ENCODE data around the gene CDH26.
A peak's percentile ranks its signal among the peaks of the same experiment; 100 is the strongest.

Gene CDH26

DNA sequence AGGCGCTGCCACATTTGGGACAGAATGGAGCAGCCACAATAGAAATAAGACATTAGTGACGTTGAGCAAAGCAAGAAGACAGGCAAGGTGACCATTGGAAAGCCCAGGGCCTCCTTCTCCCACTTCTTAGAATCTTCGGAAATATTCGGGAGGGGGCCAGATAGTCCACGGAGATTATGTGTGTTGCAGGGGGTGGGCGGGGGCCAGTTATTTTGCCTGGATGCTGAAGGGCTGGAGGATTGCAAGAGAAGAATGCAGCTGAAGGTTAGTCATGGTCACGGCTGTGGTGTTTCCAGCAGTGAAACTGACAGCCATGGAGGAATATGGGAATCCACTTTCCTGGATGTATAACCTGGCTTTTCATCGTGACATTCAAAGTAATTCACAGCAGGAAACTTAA is 88.6 kb downstream of the CDH26 start:
- Histone ChIP-seq H3K9me3 (ENCODE audit: severe bottlenecking) (no peaks in the 10 kb centered on the region), H3K27me3 (ENCODE audit: insufficient read depth, low read depth, severe bottlenecking) (no peaks in the 10 kb centered on the region), H3K4me3 (ENCODE audit: low read depth, low read length) (no peak overlapping the region), H3K36me3 (no peaks in the 10 kb centered on the region), H3K27ac (no peak overlapping the region)
- TF ChIP-seq CTCF (IDR thresholded peaks at IDR 0.05; ENCODE audit: low read depth, low read length): no peak
- no peak for DNase-seq

DNA sequence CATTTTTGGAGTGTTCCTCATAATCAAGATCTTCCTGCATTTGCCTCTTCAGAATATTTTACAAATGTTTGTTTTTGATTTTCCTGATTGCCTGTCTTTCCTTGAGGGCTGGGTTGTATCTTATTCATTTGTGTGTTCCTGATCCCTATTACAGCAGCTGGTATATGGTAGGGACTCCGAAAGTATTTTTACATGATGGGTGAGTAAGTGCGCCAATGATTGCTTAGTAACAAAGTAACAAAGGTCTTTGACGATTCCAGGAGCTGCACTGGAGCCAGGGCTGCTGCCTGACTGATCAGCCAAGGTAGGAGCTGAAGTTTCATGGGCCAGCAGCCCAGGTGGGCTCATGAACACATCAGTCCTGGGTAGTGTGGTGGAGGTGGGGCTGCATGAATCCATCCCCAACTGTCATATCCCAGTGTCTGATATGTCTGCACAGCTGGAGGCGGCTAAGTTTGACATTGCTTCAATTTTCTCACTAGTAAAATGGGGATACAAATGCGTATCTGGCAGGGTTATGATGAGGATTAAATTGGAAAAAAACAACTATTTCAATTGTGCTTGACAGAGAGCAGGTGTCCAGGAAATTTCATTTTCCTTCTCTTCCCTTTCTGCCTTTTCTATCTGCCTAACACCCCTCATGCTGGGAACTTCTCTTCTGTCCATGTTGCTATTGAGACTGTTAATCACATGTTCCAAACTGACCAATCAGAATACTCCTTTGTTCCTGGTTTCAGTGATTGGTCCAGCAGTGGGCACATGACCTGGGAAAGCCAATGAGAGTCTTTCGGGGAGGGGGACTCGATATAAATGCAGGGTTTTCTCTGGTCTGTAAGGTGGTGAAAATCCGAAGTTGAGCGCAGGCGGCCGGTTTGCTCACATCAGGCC is 90.7 kb downstream of the CDH26 start:
- TF ChIP-seq CTCF (IDR thresholded peaks at IDR 0.05; ENCODE audit: low read depth, low read length): no peak
- H3K36me3 ChIP-seq: no peaks in the 10 kb centered on the region
- H3K9me3 ChIP-seq (ENCODE audit: severe bottlenecking): no peaks in the 10 kb centered on the region
- no peak overlapping the region for H3K27ac ChIP-seq
- no peaks in the 10 kb centered on the region for H3K27me3 ChIP-seq (ENCODE audit: insufficient read depth, low read depth, severe bottlenecking)
- no peak overlapping the region for H3K4me3 ChIP-seq (ENCODE audit: low read depth, low read length)
- no peak for DNase-seq

- DNase-seq: no peak
- H3K36me3 ChIP-seq: no peaks in the 10 kb centered on the region
- H3K27ac ChIP-seq: no peak overlapping the region
- no peak overlapping the region for H3K4me3 ChIP-seq (ENCODE audit: low read depth, low read length)
- no peaks in the 10 kb centered on the region for H3K27me3 ChIP-seq (ENCODE audit: insufficient read depth, low read depth, severe bottlenecking)
- no peak for TF ChIP-seq CTCF (IDR thresholded peaks at IDR 0.05; ENCODE audit: low read depth, low read length)
- H3K9me3 ChIP-seq (ENCODE audit: severe bottlenecking): no peaks in the 10 kb centered on the region
Measured at GRCh38 chr20:60049601-60050000, 91.4 kb downstream of the CDH26 start.

GRCh38 chr20:60050193-60050947 is 92.1 kb downstream of the CDH26 start:
- H3K36me3 ChIP-seq: no peaks in the 10 kb centered on the region
- no peaks in the 10 kb centered on the region for H3K9me3 ChIP-seq (ENCODE audit: severe bottlenecking)
- H3K4me3 ChIP-seq (ENCODE audit: low read depth, low read length): no peak overlapping the region
- H3K27ac ChIP-seq: no peak overlapping the region
- peak; percentile 67 for TF ChIP-seq CTCF (IDR thresholded peaks at IDR 0.05; ENCODE audit: low read depth, low read length)
- DNase-seq: peak; percentile 81
- H3K27me3 ChIP-seq (ENCODE audit: insufficient read depth, low read depth, severe bottlenecking): no peaks in the 10 kb centered on the region

DNA sequence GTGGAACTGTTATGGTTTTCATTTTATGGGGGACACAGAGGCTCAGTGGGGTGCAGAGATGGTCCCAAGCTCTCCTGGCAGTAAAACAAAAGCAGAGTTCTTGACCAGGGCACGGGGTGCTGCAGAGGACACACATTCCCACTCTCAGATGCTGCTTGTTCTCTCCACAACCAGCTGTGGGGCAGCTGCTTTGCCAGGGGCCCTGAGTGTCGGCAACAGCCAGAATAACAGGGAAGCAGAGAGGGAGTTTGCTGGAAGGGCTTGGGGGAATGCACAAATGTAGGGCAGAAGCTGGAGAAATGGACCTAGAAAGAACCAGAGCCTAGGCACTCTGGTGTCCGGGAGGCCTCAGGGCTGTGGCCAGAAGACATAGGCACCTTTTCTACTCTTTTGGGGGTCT is 93.7 kb downstream of the CDH26 start:
- no peak for TF ChIP-seq CTCF (IDR thresholded peaks at IDR 0.05; ENCODE audit: low read depth, low read length)
- H3K27ac ChIP-seq: no peak overlapping the region

More for the DNA sequence above, 93.7 kb downstream of the CDH26 start:
- Histone ChIP-seq H3K4me3 (ENCODE audit: low read depth, low read length) (no peak overlapping the region), H3K9me3 (ENCODE audit: severe bottlenecking) (no peaks in the 10 kb centered on the region), H3K36me3 (no peaks in the 10 kb centered on the region), H3K27me3 (ENCODE audit: insufficient read depth, low read depth, severe bottlenecking) (no peaks in the 10 kb centered on the region)
- DNase-seq: no peak
